NCI-H128 (cell line): ENCODE data around the gene TXNRD1.
A peak's percentile ranks its signal among the peaks of the same experiment; 100 is the strongest.
"Not testable (repeated sequence)": the region's sequence is repeated elsewhere in the genome, so short reads cannot be mapped to it uniquely, and the experiment has no call there.

ENCODE experiments used
- DNase-seq: peaks from one replicate; lab custom pipeline; 2025; ENCODE audit not compliant: unreplicated experiment; lab: John Stamatoyannopoulos, UW

TXNRD1 gene

GRCh38 chr12:104190641-104191176 is 24.9 kb upstream of the TXNRD1 start:
- no peak for DNase-seq

GRCh38 chr12:104197264-104197663 is 18.3 kb upstream of the TXNRD1 start:
- DNase-seq = no peak

GRCh38 chr12:104199964-104200363 is 15.6 kb upstream of the TXNRD1 start:
- DNase-seq = no peak

- peak; percentile 24 for DNase-seq
Observed at GRCh38 chr12:104201238-104202001, 14.2 kb upstream of the TXNRD1 start.

GRCh38 chr12:104204690-104205480 is 10.7 kb upstream of the TXNRD1 start:
- DNase-seq = no peak

- DNase-seq = no peak
Observed at GRCh38 chr12:104207416-104208205, 8.0 kb upstream of the TXNRD1 start.

GRCh38 chr12:104212516-104212915 is 3.1 kb upstream of the TXNRD1 start:
- no peak for DNase-seq

GRCh38 chr12:104213952-104214351 is 1.6 kb upstream of the TXNRD1 start:
- DNase-seq = no peak

- no peak for DNase-seq
Observed at GRCh38 chr12:104216521-104216924, 944 bp downstream of the TXNRD1 start.

GRCh38 chr12:104218506-104218905 is 2.9 kb downstream of the TXNRD1 start:
- DNase-seq = not testable (repeated sequence)

- no peak for DNase-seq
Observed at GRCh38 chr12:104218935-104219334, 3.4 kb downstream of the TXNRD1 start.

- no peak for DNase-seq
Observed at GRCh38 chr12:104219361-104219892, 3.8 kb downstream of the TXNRD1 start.

- DNase-seq = no peak
Observed at GRCh38 chr12:104219908-104220404, 4.4 kb downstream of the TXNRD1 start.

GRCh38 chr12:104220931-104221330 is 5.4 kb downstream of the TXNRD1 start:
- no peak for DNase-seq

- DNase-seq = no peak
Observed at GRCh38 chr12:104222976-104223375, 7.4 kb downstream of the TXNRD1 start.

- no peak for DNase-seq
Observed at GRCh38 chr12:104223712-104224111, 8.1 kb downstream of the TXNRD1 start.

GRCh38 chr12:104226672-104227071 is 11.1 kb downstream of the TXNRD1 start:
- no peak for DNase-seq

- no peak for DNase-seq
Observed at GRCh38 chr12:104230304-104231095, 14.9 kb downstream of the TXNRD1 start.

GRCh38 chr12:104232609-104233280 is 17.2 kb downstream of the TXNRD1 start:
- no peak for DNase-seq
